ENCODE results near the gene PPID. TPM values are rescaled to one million over a fixed set of nuclear protein-coding genes. Genes with fewer than 3 reads are reported as not detected.
A peak's percentile ranks its signal among the peaks of the same experiment; 100 is the strongest.
"Not testable (repeated sequence)": the region's sequence is repeated elsewhere in the genome, so short reads cannot be mapped to it uniquely, and the experiment has no call there.

Gene PPID
- total RNA-seq, 2 experiments from 2014 or later, result 31.5 to 34.5 TPM

DNA sequence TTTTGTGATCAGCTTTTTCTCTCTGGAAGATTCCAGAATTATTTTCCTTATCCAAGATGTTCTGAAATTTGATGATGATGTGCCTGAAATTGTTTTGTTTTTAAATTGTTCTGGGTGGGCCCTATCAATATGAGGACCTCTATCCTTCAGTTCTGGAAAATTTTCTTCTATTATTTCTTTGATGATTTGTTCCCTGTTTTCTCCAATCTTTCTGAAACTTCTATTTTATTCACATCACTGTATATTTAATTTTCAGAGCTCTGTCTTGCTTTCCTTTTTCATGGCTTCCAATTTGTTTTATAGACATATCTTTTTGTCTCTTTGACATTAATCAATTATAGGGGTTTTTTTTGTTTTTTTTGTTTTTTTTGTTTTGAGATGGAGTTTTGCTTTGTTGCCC is 33.4 kb upstream of the PPID start:
- no peaks in the 10 kb centered on the region for H3K9me3 Mint-ChIP-seq
- POLR2A ChIA-PET, result no interaction called here
- no peak overlapping the region for H3K27ac Mint-ChIP-seq
- no peaks in the 10 kb centered on the region for H3K36me3 Mint-ChIP-seq
- H3K27me3 Mint-ChIP-seq, result peaks cover 24% of the 10 kb centered on the region
- ATAC-seq (ENCODE audit: low read depth) (no peak), DNase-seq (no peak)
- H3K4me1 Mint-ChIP-seq, result no peaks in the 10 kb centered on the region
- H3K4me3 Mint-ChIP-seq, result no peak overlapping the region

DNA sequence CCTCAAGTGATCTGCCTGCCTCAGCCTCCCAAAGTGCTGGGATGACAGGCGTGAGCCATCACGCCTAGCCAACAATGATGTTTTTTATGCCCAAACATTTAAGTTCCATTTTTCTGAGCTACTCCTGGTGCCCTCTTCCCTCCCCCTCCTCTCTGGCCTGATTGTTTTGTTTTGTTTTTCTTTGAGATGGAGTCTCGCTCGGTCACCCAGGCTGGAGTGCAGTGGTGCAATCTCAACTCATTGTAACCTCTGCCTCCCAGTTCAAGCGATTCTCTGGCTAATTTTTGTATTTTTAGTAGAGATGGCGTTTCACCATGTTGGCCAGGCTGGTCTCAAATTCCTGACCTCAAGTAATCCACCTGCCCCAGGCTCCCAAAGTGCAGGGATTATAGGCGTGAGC is 32.6 kb upstream of the PPID start:
- peaks cover 24% of the 10 kb centered on the region for H3K27me3 Mint-ChIP-seq
- H3K27ac Mint-ChIP-seq; H3K9me3 Mint-ChIP-seq; H3K4me3 Mint-ChIP-seq; H3K4me1 Mint-ChIP-seq; POLR2A ChIA-PET; DNase-seq; ATAC-seq (ENCODE audit: low read depth); H3K36me3 Mint-ChIP-seq: not testable (repeated sequence)

DNA sequence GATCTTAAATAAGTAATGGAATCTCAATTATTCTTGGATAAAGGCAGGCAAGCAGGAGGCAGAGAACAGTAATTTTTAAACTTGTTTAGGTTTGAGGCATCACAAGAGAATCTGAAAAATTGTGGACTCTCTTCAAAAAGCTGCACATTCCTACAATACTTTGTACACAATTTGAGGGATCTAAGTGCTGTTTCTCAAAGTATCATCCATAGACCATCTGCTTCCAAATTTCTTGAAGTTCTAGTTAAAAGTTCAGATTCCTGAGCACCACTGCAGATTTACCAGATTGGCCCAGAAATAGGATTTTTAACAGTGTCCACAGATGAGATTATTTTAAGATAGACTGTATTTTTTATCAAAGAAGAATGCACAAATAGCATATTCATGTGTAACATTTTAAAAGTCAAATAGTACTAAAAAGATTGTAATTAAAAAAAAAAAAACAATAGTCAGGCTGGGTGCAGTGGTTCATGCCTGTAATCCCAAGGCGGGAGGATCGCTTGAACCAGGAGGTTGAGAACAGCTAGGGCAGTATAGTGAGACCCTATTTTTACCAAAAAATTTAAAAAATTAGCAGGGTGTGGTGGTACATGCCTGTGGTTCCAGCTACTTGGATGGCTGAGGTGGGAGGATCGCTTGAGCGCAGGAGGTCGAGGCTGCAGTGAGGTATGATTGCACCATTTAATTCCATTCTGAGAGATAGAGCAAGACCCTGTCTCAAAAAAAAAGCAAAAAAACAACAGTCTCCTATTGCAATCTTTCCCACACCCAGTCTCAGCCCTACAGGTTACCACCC is 31.4 kb upstream of the PPID start:
- ATAC-seq (ENCODE audit: low read depth), result no peak
- Mint-ChIP-seq H3K4me1 (no peaks in the 10 kb centered on the region), H3K27me3 (peaks cover 24% of the 10 kb centered on the region), H3K27ac (no peak overlapping the region), H3K9me3 (no peaks in the 10 kb centered on the region), H3K4me3 (no peak overlapping the region), H3K36me3 (no peaks in the 10 kb centered on the region)
- DNase-seq, result no peak
- POLR2A ChIA-PET, result interaction anchor here (0.7 kb wide), 1 partner anchor 407 kb away, joined by 8 read pairs; no protein-coding TSS in a partner anchor

DNA sequence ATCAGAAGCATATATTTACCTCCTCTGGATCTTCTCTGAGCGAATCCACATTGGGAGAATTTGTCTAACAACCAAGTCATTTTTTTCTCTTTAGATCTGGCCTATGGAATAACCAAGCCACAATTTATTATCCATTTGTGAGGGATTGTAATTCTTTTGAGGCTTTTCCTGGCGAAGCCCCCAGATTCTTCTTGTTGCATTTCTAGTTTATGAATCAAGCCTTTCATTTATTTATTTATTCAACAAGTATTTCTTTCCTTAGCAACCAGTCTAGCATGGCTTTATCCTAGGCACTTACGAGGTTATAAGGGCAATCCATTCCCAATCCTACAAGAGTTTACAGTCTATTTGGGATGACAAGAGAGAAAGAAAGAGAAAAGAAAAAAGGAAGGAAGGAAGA is 27.2 kb upstream of the PPID start:
- Mint-ChIP-seq H3K4me3 (no peak overlapping the region), H3K9me3 (no peaks in the 10 kb centered on the region), H3K27ac (no peak overlapping the region), H3K27me3 (peaks cover 12% of the 10 kb centered on the region), H3K36me3 (no peaks in the 10 kb centered on the region), H3K4me1 (no peaks in the 10 kb centered on the region)
- no peak for ATAC-seq (ENCODE audit: low read depth)
- POLR2A ChIA-PET, result no interaction called here
- no peak for DNase-seq

DNA sequence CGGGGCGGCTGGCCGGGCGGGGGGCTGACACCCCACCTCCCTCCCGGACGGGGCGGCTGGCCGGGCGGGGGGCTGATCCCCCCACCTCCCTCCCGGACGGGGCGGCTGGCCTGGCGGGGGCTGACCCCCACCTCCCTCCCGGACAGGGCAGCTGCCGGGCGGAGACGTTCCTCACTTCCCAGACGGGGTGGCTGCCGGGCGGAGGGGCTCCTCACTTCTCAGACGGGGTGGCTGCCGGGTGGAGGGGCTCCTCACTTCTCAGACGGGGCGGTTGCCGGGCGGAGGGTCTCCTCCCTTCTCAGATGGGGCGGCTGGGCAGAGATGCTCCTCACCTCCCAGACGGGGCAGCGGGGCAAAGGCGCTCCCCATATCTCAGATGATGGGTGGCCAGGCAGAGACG is 23.3 kb upstream of the PPID start:
- POLR2A ChIA-PET, result not testable (repeated sequence)

DNA sequence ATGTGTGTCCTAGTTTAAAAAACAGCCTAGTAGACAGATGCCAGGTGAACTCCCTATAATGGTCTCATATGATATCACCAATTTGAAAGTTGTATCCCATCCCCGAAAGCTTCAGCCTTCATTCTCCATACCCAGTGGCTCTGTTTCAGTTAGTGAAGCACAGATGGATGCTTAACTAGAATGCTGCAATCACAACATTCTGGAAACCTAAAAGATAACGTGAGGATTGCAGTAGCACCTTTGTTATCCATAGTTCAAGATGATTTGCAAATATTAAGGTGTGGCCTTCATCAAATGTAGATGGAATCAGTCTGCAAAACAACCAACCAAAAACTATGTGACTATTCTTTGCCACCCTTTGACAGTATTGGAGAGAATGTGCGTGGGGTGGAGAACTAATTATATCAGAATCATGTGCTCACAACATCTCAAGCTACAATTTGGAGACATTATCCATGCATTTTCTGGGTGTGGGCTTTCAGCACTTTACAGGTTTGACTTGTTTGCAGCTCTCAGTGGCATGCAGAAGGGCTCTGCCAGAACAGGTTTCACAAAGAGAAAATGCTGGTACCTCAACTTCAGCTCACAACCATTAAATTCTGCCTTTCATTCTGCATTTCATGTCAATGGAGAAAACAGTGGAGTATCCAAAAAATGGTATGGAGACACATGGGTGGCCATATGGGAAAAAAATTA is 18.3 kb upstream of the PPID start:
- Mint-ChIP-seq H3K27me3 (peaks cover 4% of the 10 kb centered on the region), H3K27ac (no peak overlapping the region), H3K4me1 (no peaks in the 10 kb centered on the region), H3K4me3 (no peak overlapping the region), H3K9me3 (no peaks in the 10 kb centered on the region), H3K36me3 (no peaks in the 10 kb centered on the region)
- POLR2A ChIA-PET, result no interaction called here
- DNase-seq (no peak), ATAC-seq (ENCODE audit: low read depth) (no peak)

More for the DNA sequence above, 23.3 kb upstream of the PPID start:
- not testable (repeated sequence) for H3K4me1 Mint-ChIP-seq; H3K27me3 Mint-ChIP-seq; DNase-seq; ATAC-seq (ENCODE audit: low read depth); H3K36me3 Mint-ChIP-seq; H3K27ac Mint-ChIP-seq; H3K9me3 Mint-ChIP-seq; H3K4me3 Mint-ChIP-seq

DNA sequence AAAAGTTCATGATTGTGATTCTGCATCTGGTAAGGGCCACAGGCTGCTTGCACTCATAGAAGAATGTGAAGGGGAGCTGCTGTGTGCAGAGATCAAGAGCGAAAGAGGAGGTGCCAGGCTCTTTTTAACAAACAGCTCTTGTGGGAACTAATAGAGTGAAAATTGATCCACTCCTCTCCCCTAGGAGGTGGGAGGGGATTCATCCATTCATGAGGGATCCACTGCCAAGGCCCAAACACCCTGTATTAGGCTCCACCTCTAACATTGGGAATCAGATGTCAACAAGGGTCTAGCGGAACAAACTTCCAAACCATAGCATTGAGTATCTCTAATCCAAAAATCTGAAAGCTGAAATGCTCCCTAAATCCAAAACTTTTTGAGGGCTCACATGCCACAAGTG is 16.4 kb upstream of the PPID start:
- ATAC-seq (ENCODE audit: low read depth) (no peak), DNase-seq (no peak)
- POLR2A ChIA-PET, result no interaction called here
- no peaks in the 10 kb centered on the region for H3K9me3 Mint-ChIP-seq
- H3K27me3 Mint-ChIP-seq, result peaks cover 5% of the 10 kb centered on the region
- no peak overlapping the region for H3K27ac Mint-ChIP-seq
- H3K36me3 Mint-ChIP-seq, result no peaks in the 10 kb centered on the region
- no peak overlapping the region for H3K4me3 Mint-ChIP-seq
- no peaks in the 10 kb centered on the region for H3K4me1 Mint-ChIP-seq

DNA sequence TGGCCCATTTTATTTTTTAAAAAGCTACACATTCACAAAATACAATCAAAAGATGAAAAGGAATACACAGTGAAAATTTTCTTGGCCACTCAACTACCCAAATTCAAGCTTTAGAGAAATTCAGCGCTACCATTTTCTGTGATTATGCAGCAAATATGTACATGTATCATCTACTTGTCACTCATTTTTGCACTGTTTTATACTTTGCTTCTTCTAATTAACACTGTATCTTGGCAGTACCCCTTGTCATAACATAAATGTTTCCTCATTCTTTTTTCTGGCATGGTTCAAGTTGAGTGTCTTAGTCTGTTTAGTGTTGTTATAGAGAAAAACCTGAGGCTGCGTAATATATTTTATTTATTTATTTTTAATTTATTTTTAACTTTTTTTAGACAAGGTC is 15.7 kb upstream of the PPID start:
- Mint-ChIP-seq H3K4me1 (no peaks in the 10 kb centered on the region), H3K9me3 (no peaks in the 10 kb centered on the region), H3K4me3 (no peak overlapping the region), H3K27me3 (peaks cover 7% of the 10 kb centered on the region), H3K36me3 (no peaks in the 10 kb centered on the region), H3K27ac (no peak overlapping the region)
- POLR2A ChIA-PET, result no interaction called here
- DNase-seq (no peak), ATAC-seq (ENCODE audit: low read depth) (no peak)

DNA sequence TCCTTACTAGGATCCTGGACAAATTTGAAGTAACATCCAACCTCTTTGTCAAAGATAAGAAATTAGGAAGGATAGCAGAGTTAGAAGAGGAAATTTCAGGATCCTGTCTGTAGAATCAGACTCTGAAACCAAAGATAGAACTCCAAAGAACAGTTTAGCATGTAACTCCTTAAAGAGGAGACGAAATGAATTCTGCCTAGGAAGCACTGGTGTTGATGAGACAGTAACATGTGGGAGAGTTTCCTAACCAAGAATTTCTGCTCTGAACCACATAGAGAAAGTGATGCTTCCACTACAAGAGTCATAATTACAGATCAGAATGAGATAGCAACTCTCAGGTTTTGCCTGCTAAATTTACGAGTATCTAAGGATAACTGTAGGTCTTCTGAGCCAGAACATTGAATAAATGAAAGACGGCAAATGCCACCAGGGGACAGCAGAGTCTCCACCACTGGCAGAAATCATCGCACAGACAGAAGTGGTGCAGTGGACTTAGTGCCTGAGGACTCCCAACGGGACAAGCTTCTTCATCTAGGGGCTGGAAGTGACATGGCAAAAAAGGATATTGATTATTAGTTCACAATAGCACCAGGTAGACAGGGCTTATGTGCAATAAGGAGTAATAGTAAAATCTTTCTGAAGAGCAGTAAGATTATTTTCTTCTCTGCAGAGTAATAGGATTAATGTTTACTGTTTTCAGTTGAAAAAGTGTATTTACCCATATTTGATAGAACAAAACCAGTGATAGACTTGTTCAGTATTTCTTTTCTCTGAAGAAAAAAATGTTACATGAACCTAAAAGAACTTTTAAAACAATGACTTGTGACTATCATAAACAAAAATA is 6.7 kb upstream of the PPID start:
- POLR2A ChIA-PET, result no interaction called here
- Mint-ChIP-seq H3K36me3 (no peaks in the 10 kb centered on the region), H3K9me3 (no peaks in the 10 kb centered on the region), H3K4me1 (peaks cover 13% of the 10 kb centered on the region), H3K27me3 (peaks cover 16% of the 10 kb centered on the region), H3K4me3 (no peak overlapping the region), H3K27ac (no peak overlapping the region)
- ATAC-seq (ENCODE audit: low read depth) (peak; percentile 89), DNase-seq (peak; percentile 37)

GRCh38 chr4:158728236-158728635 is 5.0 kb upstream of the PPID start:
- H3K27ac Mint-ChIP-seq, result no peak overlapping the region
- POLR2A ChIA-PET, result no interaction called here
- H3K36me3 Mint-ChIP-seq, result no peaks in the 10 kb centered on the region
- no peak for ATAC-seq (ENCODE audit: low read depth)
- H3K27me3 Mint-ChIP-seq, result peaks cover 14% of the 10 kb centered on the region
- DNase-seq, result no peak
- H3K4me1 Mint-ChIP-seq, result peaks cover 13% of the 10 kb centered on the region
- H3K9me3 Mint-ChIP-seq, result no peaks in the 10 kb centered on the region
- peak overlapping the region; percentile 7 for H3K4me3 Mint-ChIP-seq

DNA sequence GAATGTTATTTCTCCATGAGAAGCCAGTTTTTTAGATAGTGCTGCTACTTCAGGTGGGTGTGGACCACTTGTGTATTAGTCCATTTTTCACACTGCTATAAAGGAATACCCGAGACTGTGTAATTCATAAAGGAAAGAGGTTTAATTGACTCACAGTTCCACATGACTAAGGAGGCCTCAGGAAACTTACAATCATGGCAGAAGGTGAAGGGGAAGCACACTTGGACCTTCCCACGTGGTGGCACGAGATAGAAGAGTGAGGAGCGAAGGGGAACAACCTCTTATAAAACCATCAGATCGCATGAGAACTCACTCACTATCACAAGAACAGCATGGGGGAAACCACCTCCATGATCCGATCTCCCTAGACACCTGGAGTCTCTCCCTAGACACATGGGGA is 3.4 kb upstream of the PPID start:
- Mint-ChIP-seq H3K4me3 (no peak overlapping the region), H3K4me1 (peaks cover 18% of the 10 kb centered on the region), H3K36me3 (peaks cover 2% of the 10 kb centered on the region), H3K9me3 (no peaks in the 10 kb centered on the region), H3K27ac (no peak overlapping the region), H3K27me3 (peaks cover 7% of the 10 kb centered on the region)
- POLR2A ChIA-PET, result no interaction called here
- ATAC-seq (ENCODE audit: low read depth) (no peak), DNase-seq (no peak)

DNA sequence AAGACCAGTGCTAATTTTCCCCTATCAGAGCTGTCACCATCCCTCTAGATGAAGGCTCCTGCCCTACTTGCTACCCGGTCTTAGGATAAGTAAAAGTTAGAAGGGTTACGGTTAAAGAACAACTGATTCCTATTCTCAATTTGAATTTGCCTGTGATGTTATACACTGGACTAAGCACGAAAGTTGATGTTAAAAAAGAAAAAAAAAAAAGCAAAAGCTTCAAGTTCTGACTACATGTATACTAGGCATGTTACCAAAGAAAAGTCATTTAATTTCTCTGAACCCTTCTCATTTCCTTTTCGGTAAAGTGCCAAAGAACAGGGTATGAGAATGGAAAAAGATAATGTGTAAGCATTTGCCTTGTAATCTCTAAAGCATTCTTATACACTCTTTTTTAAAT is 1.4 kb upstream of the PPID start:
- H3K27me3 Mint-ChIP-seq, result no peaks in the 10 kb centered on the region
- H3K9me3 Mint-ChIP-seq, result no peaks in the 10 kb centered on the region
- no peak overlapping the region for H3K4me3 Mint-ChIP-seq
- ATAC-seq (ENCODE audit: low read depth) (no peak), DNase-seq (no peak)
- POLR2A ChIA-PET, result interaction anchor here (1.0 kb wide), 1 partner anchor 44 kb away, joined by 4 read pairs; the partner anchor contains the start of gene FNIP2
- H3K4me1 Mint-ChIP-seq, result peaks cover 23% of the 10 kb centered on the region
- no peak overlapping the region for H3K27ac Mint-ChIP-seq
- peaks cover 13% of the 10 kb centered on the region for H3K36me3 Mint-ChIP-seq

DNA sequence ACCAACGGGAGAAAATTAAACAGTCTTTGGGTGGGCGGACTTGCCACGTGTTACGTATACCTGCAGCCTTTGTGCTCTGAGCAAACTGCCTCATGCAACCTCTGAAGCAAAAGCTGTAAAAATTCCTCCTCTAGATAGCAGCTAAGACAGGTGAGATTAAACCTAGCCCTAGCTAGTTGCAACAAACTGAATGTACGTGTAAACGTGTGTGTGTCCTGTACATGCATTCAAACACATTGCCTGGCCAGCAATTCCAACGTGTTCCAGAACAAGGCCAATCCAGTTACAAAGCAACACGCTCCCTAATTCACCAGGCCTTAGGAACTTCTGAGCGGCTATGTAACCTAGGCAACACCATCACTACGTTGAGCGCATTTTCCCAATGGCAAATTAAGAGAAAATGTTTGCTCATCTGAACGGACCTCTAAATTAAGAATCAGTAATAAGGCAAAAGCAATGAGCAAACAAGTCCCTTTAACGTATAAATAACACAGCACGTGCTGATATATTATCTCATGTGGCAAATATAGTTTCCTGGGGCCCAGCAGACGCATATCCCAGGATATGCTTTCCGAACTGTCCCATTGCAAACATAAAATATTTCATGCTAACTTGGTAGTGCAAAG is 792 bp downstream of the PPID start:
- Mint-ChIP-seq H3K36me3 (peaks cover 27% of the 10 kb centered on the region), H3K27me3 (no peaks in the 10 kb centered on the region), H3K4me1 (peaks cover 20% of the 10 kb centered on the region), H3K9me3 (no peaks in the 10 kb centered on the region), H3K4me3 (peak overlapping the region; percentile 95), H3K27ac (peak overlapping the region; percentile 96)
- DNase-seq, result no peak
- ATAC-seq (ENCODE audit: low read depth), result no peak
- POLR2A ChIA-PET, result no interaction called here

Measured in activated naive CD8-positive, alpha-beta T cell treated with anti-CD3 and anti-CD28 coated beads, Interleukin-2, amount 10 ng/mL, durations not matched to agents 7 days and 5 days (primary cell).